Endodermal cell (in vitro differentiated cells): ENCODE results near the gene HPSE2. TPM values are rescaled to one million over a fixed set of nuclear protein-coding genes. Genes with fewer than 3 reads are reported as not detected.

Experiments
- DNase-seq: peaks from one replicate; pipeline ENCODE4 v3.0.0-alpha.2; 2017
- H3K27ac ChIP-seq: 2 replicates; pipeline ENCODE4 v1.5.1; 2013; ENCODE audit warnings: mild to moderate bottlenecking, low read depth, low read length, moderate library complexity
- H3K27me3 ChIP-seq: 2 replicates; pipeline ENCODE4 v1.6.1; 2013; ENCODE audit warnings: mild to moderate bottlenecking, low read length, moderate library complexity; ENCODE audit not compliant: insufficient read depth, control insufficient read depth, poor library complexity, severe bottlenecking
- H3K36me3 ChIP-seq: 2 replicates; pipeline ENCODE4 v1.7.0; 2013; ENCODE audit warnings: mild to moderate bottlenecking, low read length, moderate library complexity; ENCODE audit not compliant: control insufficient read depth, insufficient read depth
- H3K4me1 ChIP-seq: one replicate; pipeline ENCODE4 v1.7.0; 2013; ENCODE audit warnings: low read length; ENCODE audit not compliant: control insufficient read depth, insufficient read depth
- H3K4me3 ChIP-seq: 2 replicates; pipeline ENCODE4 v1.5.1; 2013; ENCODE audit warnings: mild to moderate bottlenecking, low read length, moderate library complexity
- H3K9ac ChIP-seq: 2 replicates; pipeline ENCODE4 v1.6.1; 2013; ENCODE audit warnings: mild to moderate bottlenecking, low read length, moderate library complexity; ENCODE audit not compliant: poor library complexity, severe bottlenecking; ENCODE audit errors: extremely low read depth
- H3K9me3 ChIP-seq: 2 replicates; pipeline ENCODE4 v1.6.1; 2013; ENCODE audit warnings: mild to moderate bottlenecking, low read length, moderate library complexity; ENCODE audit not compliant: control insufficient read depth
- H3K27ac Mint-ChIP-seq: 2 replicates; pipeline ENCODE4 v1.8.0; 2020; ENCODE audit warnings: mixed read lengths
- H3K27me3 Mint-ChIP-seq: 2 replicates; pipeline ENCODE4 v1.8.0; 2021; ENCODE audit warnings: mild to moderate bottlenecking, mixed read lengths; ENCODE audit not compliant: insufficient read depth
- H3K36me3 Mint-ChIP-seq: 2 replicates; pipeline ENCODE4 v1.8.0; 2020; ENCODE audit warnings: low read depth, mixed read lengths
- H3K4me1 Mint-ChIP-seq: 2 replicates; pipeline ENCODE4 v1.8.0; 2020; ENCODE audit warnings: mixed read lengths
- H3K4me3 Mint-ChIP-seq: 2 replicates; pipeline ENCODE4 v1.8.0; 2020; ENCODE audit warnings: mild to moderate bottlenecking, moderate library complexity, mixed read lengths
- H3K9me3 Mint-ChIP-seq: 2 replicates; pipeline ENCODE4 v1.8.0; 2020; ENCODE audit warnings: mild to moderate bottlenecking, mixed read lengths
- CTCF ChIP-seq: fragments of 200-600 bp; sonication (generic); conservative IDR thresholded peaks from 2 replicates; pipeline ENCODE4 v1.5.0; 2021; ENCODE audit warnings: antibody characterized with exemption, mild to moderate bottlenecking
- WGBS, 2 experiments: methylation state at CpG; one replicate each; pipeline versions ENCODE4 v1.1.5 to v1.1.7; 2013; ENCODE audit warnings: missing lambda C conversion rate in 2 of 2, mixed read lengths in 1 of 2; ENCODE audit not compliant: insufficient coverage in 1 of 2, insufficient read length in 1 of 2; 5-methylcytosine and 5-hydroxymethylcytosine counted together
- total RNA-seq, 2 donors: library from RNA; stranded (reverse); fragmentation: NEBNext Ultra II Directional in 1 of 2; extraction: Animal tissue kit (Norgen Biotek cat#: 25700) in 1 of 2; gene quantifications; 2 replicates in 1 of 2; 3 replicates in 1 of 2; pipeline ENCODE4 v1.2.1, GENCODE V29; 2021

The HPSE2 gene
- total RNA-seq, 2 donors from 2014 or later = 0.07 to 0.11 TPM

GRCh38 chr10:99224766-99225165, 10.9 kb downstream of the HPSE2 start:
- Histone ChIP-seq H3K4me1 (no peaks in the 10 kb centered on the region), H3K9ac (no peak overlapping the region), H3K27ac (no peak overlapping the region), H3K4me3 (no peak overlapping the region), H3K9me3 (no peaks in the 10 kb centered on the region), H3K27me3 (peaks cover 40% of the 10 kb centered on the region), H3K36me3 (no peaks in the 10 kb centered on the region)
- DNase-seq = no peak
- H3K27me3 Mint-ChIP-seq = peaks cover 46% of the 10 kb centered on the region
- 95% methylated on average over 3 of the region's 3 CpGs; no CpG with 5 or more reads in 1 of the 2 experiments for WGBS, 2 experiments
- H3K27ac Mint-ChIP-seq = no peak overlapping the region
- H3K9me3 Mint-ChIP-seq = no peaks in the 10 kb centered on the region
- TF ChIP-seq CTCF = no peak
- H3K36me3 Mint-ChIP-seq = no peaks in the 10 kb centered on the region
- peaks cover 2% of the 10 kb centered on the region for H3K4me1 Mint-ChIP-seq
- H3K4me3 Mint-ChIP-seq = no peak overlapping the region

GRCh38 chr10:99207340-99207739, 28.3 kb downstream of the HPSE2 start:
- H3K27me3 Mint-ChIP-seq = no peaks in the 10 kb centered on the region
- H3K36me3 Mint-ChIP-seq = no peaks in the 10 kb centered on the region
- TF ChIP-seq CTCF = no peak

DNA sequence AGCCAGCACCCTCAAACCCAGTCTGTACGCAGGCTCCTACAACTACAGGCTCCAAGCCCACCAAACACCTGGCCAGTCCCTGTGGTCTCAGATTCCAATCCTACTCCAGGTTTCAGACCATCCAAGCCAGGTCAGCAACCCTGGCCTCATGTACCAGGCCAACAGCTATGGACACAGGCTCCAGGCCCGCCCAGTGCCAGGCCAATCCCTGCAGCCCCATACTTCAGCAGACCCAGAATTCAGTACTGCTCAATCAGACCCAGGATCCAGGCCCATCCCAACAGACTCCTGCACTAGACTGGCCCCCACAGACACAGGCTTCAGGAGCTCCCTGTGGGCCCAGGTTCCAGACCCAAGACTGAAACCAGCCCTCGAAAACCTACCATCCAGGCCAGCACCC, 32.3 kb downstream of the HPSE2 start:
- WGBS, 2 experiments = 93 to 100% methylated on average over 1 to 3 of the region's 3 CpGs

More at GRCh38 chr10:99207340-99207739, 28.3 kb downstream of the HPSE2 start:
- H3K27ac Mint-ChIP-seq = no peak overlapping the region
- H3K4me3 ChIP-seq = no peak overlapping the region
- no peaks in the 10 kb centered on the region for H3K27me3 ChIP-seq
- no peak for DNase-seq
- no peak overlapping the region for H3K4me3 Mint-ChIP-seq
- H3K36me3 ChIP-seq = no peaks in the 10 kb centered on the region
- no peaks in the 10 kb centered on the region for H3K9me3 Mint-ChIP-seq
- WGBS, 2 experiments = 80% methylated on average over 1 of the region's 3 CpGs; no CpG with 5 or more reads in 1 of the 2 experiments
- H3K27ac ChIP-seq = no peak overlapping the region
- H3K4me1 Mint-ChIP-seq = no peaks in the 10 kb centered on the region
- H3K9ac ChIP-seq = no peak overlapping the region
- no peaks in the 10 kb centered on the region for H3K9me3 ChIP-seq
- no peaks in the 10 kb centered on the region for H3K4me1 ChIP-seq

More for the DNA sequence above, 32.3 kb downstream of the HPSE2 start:
- H3K4me1 ChIP-seq = no peaks in the 10 kb centered on the region
- H3K9me3 ChIP-seq = no peaks in the 10 kb centered on the region
- H3K4me3 ChIP-seq = no peak overlapping the region
- TF ChIP-seq CTCF = no peak
- Mint-ChIP-seq H3K36me3 (no peaks in the 10 kb centered on the region), H3K9me3 (no peaks in the 10 kb centered on the region), H3K27ac (no peak overlapping the region), H3K27me3 (no peaks in the 10 kb centered on the region), H3K4me3 (no peak overlapping the region), H3K4me1 (no peaks in the 10 kb centered on the region)
- H3K27ac ChIP-seq = no peak overlapping the region
- no peak overlapping the region for H3K9ac ChIP-seq
- no peaks in the 10 kb centered on the region for H3K36me3 ChIP-seq
- no peaks in the 10 kb centered on the region for H3K27me3 ChIP-seq
- DNase-seq = no peak
